Measurements from ENCODE around the gene PCSK2. TPM values are rescaled to one million over a fixed set of nuclear protein-coding genes. Genes with fewer than 3 reads are reported as not detected.

The PCSK2 gene
- total and polyA plus RNA-seq, 4 donors: 0.08 to 0.14 (median 0.09) TPM; not detected in 1

- DNase-seq (ENCODE audit: low spot score): no peak
- H3K36me3 ChIP-seq (ENCODE audit: control insufficient read depth in 4 of 4, insufficient read depth in 3 of 4, low read depth in 1 of 4, low read length in 3 of 4): no peaks in the 10 kb centered on the region
- no peak overlapping the region for H3K4me3 ChIP-seq (ENCODE audit: low read depth in 1 of 3, low read length in 3 of 3)
- no peak overlapping the region for H3K9ac ChIP-seq (ENCODE audit: low read depth in 1 of 2, low read length in 2 of 2)
- H3K9me3 ChIP-seq (ENCODE audit: control insufficient read depth in 4 of 4, low read length in 3 of 4): no peaks in the 10 kb centered on the region
- no peak for TF ChIP-seq CTCF (IDR thresholded peaks at IDR 0.05; ENCODE audit: low read depth, low read length, missing input control)
- TF ChIP-seq YY1 (IDR thresholded peaks at IDR 0.05): no peak
- no peak for TF ChIP-seq JUND (IDR thresholded peaks at IDR 0.05)
- no peak for TF ChIP-seq HNF4G (IDR thresholded peaks at IDR 0.05)
- no peak for TF ChIP-seq RAD21 (IDR thresholded peaks at IDR 0.05)
- no peak for TF ChIP-seq ZBTB33 (IDR thresholded peaks at IDR 0.05)
- no peak for TF ChIP-seq RXRA (IDR thresholded peaks at IDR 0.05)
- no peak for TF ChIP-seq FOXA1 (IDR thresholded peaks at IDR 0.05)
- TF ChIP-seq MAX (IDR thresholded peaks at IDR 0.05): no peak
- TF ChIP-seq NR2F2 (IDR thresholded peaks at IDR 0.05): no peak
- no peak for TF ChIP-seq REST (IDR thresholded peaks at IDR 0.05)
- TF ChIP-seq HNF4A (conservative IDR thresholded peaks at IDR 0.05): no peak
- no peak for TF ChIP-seq ATF3 (IDR thresholded peaks at IDR 0.05)
- no peak for TF ChIP-seq GABPA (IDR thresholded peaks at IDR 0.05 in 1 of 2, conservative IDR thresholded peaks at IDR 0.05 in 1 of 2)
- TF ChIP-seq EGR1 (IDR thresholded peaks at IDR 0.05; ENCODE audit: low read depth in 2 of 2): no peak
- TF ChIP-seq TAF1 (conservative IDR thresholded peaks at IDR 0.05): no peak
- 88% methylated on average over 2 of the region's 2 CpGs for WGBS
- peaks cover 0 to 12% (median 5%) of the 10 kb centered on the region in 4 donors for H3K4me1 ChIP-seq (ENCODE audit: control insufficient read depth in 4 of 4, insufficient read depth in 4 of 4, low read length in 3 of 4)
- H3K27ac ChIP-seq (ENCODE audit: low read depth in 1 of 2, low read length in 2 of 2): no peak overlapping the region
- no peaks in the 10 kb centered on the region for H3K27me3 ChIP-seq (ENCODE audit: control insufficient read depth in 4 of 4, insufficient read depth in 4 of 4, low read length in 3 of 4)
These were observed 280.2 kb downstream of the PCSK2 start for GRCh38 chr20:17507032-17507431.

- no peak for DNase-seq (ENCODE audit: low spot score)
- no peaks in the 10 kb centered on the region for H3K27me3 ChIP-seq (ENCODE audit: control insufficient read depth in 4 of 4, insufficient read depth in 4 of 4, low read length in 3 of 4)
These were observed 280.7 kb downstream of the PCSK2 start for GRCh38 chr20:17507531-17507930.

More at GRCh38 chr20:17507531-17507930, 280.7 kb downstream of the PCSK2 start:
- H3K4me1 ChIP-seq (ENCODE audit: control insufficient read depth in 4 of 4, insufficient read depth in 4 of 4, low read length in 3 of 4): peaks cover 0 to 12% (median 5%) of the 10 kb centered on the region in 4 donors
- H3K27ac ChIP-seq (ENCODE audit: low read depth in 1 of 2, low read length in 2 of 2): no peak overlapping the region
- TF ChIP-seq TAF1 (conservative IDR thresholded peaks at IDR 0.05) (no peak), ZBTB33 (IDR thresholded peaks at IDR 0.05) (no peak), ATF3 (IDR thresholded peaks at IDR 0.05) (no peak), YY1 (IDR thresholded peaks at IDR 0.05) (no peak), JUND (IDR thresholded peaks at IDR 0.05) (no peak), HNF4G (IDR thresholded peaks at IDR 0.05) (no peak), NR2F2 (IDR thresholded peaks at IDR 0.05) (no peak), MAX (IDR thresholded peaks at IDR 0.05) (no peak), RXRA (IDR thresholded peaks at IDR 0.05) (no peak), CTCF (IDR thresholded peaks at IDR 0.05; ENCODE audit: low read depth, low read length, missing input control) (no peak), EGR1 (IDR thresholded peaks at IDR 0.05; ENCODE audit: low read depth in 2 of 2) (no peak), HNF4A (conservative IDR thresholded peaks at IDR 0.05) (no peak), GABPA (IDR thresholded peaks at IDR 0.05 in 1 of 2, conservative IDR thresholded peaks at IDR 0.05 in 1 of 2) (no peak)
- no peaks in the 10 kb centered on the region for H3K36me3 ChIP-seq (ENCODE audit: control insufficient read depth in 4 of 4, insufficient read depth in 3 of 4, low read depth in 1 of 4, low read length in 3 of 4)
- WGBS: 91% methylated on average over 5 of the region's 5 CpGs
- no peaks in the 10 kb centered on the region for H3K9me3 ChIP-seq (ENCODE audit: control insufficient read depth in 4 of 4, low read length in 3 of 4)
- no peak overlapping the region for H3K4me3 ChIP-seq (ENCODE audit: low read depth in 1 of 3, low read length in 3 of 3)
- H3K9ac ChIP-seq (ENCODE audit: low read depth in 1 of 2, low read length in 2 of 2): no peak overlapping the region

All from liver (tissue), 9 donors.